GM12878 (cell line): ENCODE data around the gene TAX1BP3. TPM values are rescaled to one million over a fixed set of nuclear protein-coding genes. Genes with fewer than 3 reads are reported as not detected.

Source experiments
- ATAC-seq: fragments of 200-7000 bp; cut with Tn5 transposase; 3 replicates; pipeline ENCODE4 v1.9.1; 2020; ENCODE audit warnings: mild to moderate bottlenecking, moderate library complexity
- BruUV-seq: library from RNA; stranded (reverse); fragments of 400-500 nt; replicated peaks from 2 replicates; lab custom pipeline; 2021; lab: Mats Ljungman, UMichigan
- CTCF ChIA-PET: fragments of 300-600 bp; sonication (Branson Sonifier 250); formaldehyde crosslinking; extraction: SDS; loops from one replicate; lab custom pipeline; 2021; ENCODE audit warnings: inconsistent platforms; lab: Yijun Ruan, JAX
- POLR2A ChIA-PET: fragments of 350-600 bp; formaldehyde crosslinking; extraction: SDS; loops from one replicate; lab custom pipeline; 2021; ENCODE audit warnings: inconsistent platforms; lab: Charles Lee
- RAD21 ChIA-PET: fragments of 300-600 bp; sonication (Branson Sonifier 250); formaldehyde crosslinking; loops from one replicate; lab custom pipeline; 2023; ENCODE audit warnings: antibody characterized with exemption; ENCODE audit not compliant: unreplicated experiment; lab: Charles Lee
- SMC1A ChIA-PET: fragments of 300-600 bp; sonication (Branson Sonifier 250); formaldehyde crosslinking; loops from one replicate; lab custom pipeline; 2023; ENCODE audit not compliant: unreplicated experiment, uncharacterized antibody; lab: Charles Lee
- DNase-seq: peaks from one replicate; pipeline ENCODE4 v3.0.0-alpha.2; 2011; ENCODE audit warnings: low read depth, low spot score
- FAIRE-seq: peaks from 3 replicates; lab custom pipeline; 2011; peaks lifted over from hg19 to GRCh38; lab: Jason Lieb, UNC
- H2AFZ ChIP-seq: 2 replicates; pipeline ENCODE4 v1.6.0; 2011; ENCODE audit warnings: low read depth, low read length, control low read depth; ENCODE audit not compliant: control insufficient read depth
- H3K27ac ChIP-seq: 2 replicates; pipeline ENCODE4 v1.5.1; 2011; ENCODE audit warnings: control low read depth; ENCODE audit not compliant: control insufficient read depth, insufficient read depth
- H3K27me3 ChIP-seq, 2 experiments: replicated peaks in 1 of 2; 2 replicates each; pipeline versions ENCODE4 v1.6.0 to v1.6.1; 2011; ENCODE audit warnings: low read length in 1 of 2; ENCODE audit not compliant: control insufficient read depth in 2 of 2, insufficient read depth in 2 of 2
- H3K36me3 ChIP-seq, 2 experiments: 2 replicates each; pipeline ENCODE4 v1.5.1; 2011; ENCODE audit warnings: low read length in 1 of 2; ENCODE audit not compliant: control insufficient read depth in 2 of 2, insufficient read depth in 2 of 2
- H3K4me1 ChIP-seq: 2 replicates; pipeline ENCODE4 v1.6.1; 2011; ENCODE audit warnings: mild to moderate bottlenecking, low read length, moderate library complexity, mixed read lengths; ENCODE audit not compliant: control insufficient read depth, insufficient read depth
- H3K4me2 ChIP-seq: 2 replicates; pipeline ENCODE4 v1.6.0; 2011; ENCODE audit warnings: control low read depth; ENCODE audit not compliant: control insufficient read depth, insufficient read depth
- H3K4me3 ChIP-seq: fragments of 200-600 bp; sonication (generic); 2 replicates; pipeline ENCODE4 v1.5.1; 2016
- H3K79me2 ChIP-seq: 2 replicates; pipeline ENCODE4 v1.6.0; 2011; ENCODE audit warnings: low read length; ENCODE audit not compliant: control insufficient read depth, insufficient read depth
- H3K9ac ChIP-seq: 2 replicates; pipeline ENCODE4 v1.8.0; 2011; ENCODE audit warnings: low read length, control low read depth, mixed read lengths; ENCODE audit not compliant: control insufficient read depth, insufficient read depth
- H3K9me3 ChIP-seq: replicated peaks from 3 replicates; pipeline ENCODE4 v1.5.1; 2011; ENCODE audit warnings: mild to moderate bottlenecking, low read length; ENCODE audit not compliant: control insufficient read depth, insufficient read depth
- H4K20me1 ChIP-seq: 2 replicates; pipeline ENCODE4 v1.6.0; 2011; ENCODE audit not compliant: control insufficient read depth, insufficient read depth
- BRCA1 ChIP-seq: IDR thresholded peaks from 2 replicates; pipeline ENCODE4 v1.6.1; 2011; ENCODE audit warnings: low read depth, low read length, improper control_type of control experiment
- EGR1 ChIP-seq, 2 experiments: IDR thresholded peaks; 1 replicate in 1 of 2; 2 replicates in 1 of 2; pipeline ENCODE4 v1.6.1; 2011 to 2012; ENCODE audit warnings: low read depth in 2 of 2, low read length in 2 of 2, borderline replicate concordance in 1 of 2, mild to moderate bottlenecking in 1 of 2, moderate library complexity in 1 of 2
- HDAC6 ChIP-seq: fragments of 200-600 bp; sonication (generic); IDR thresholded peaks from one replicate; pipeline ENCODE4 v1.8.0; 2017; ENCODE audit warnings: antibody characterized with exemption; ENCODE audit not compliant: unreplicated experiment
- MEF2A ChIP-seq: IDR thresholded peaks from 2 replicates; pipeline ENCODE4 v1.6.1; 2011; ENCODE audit warnings: low read depth, mild to moderate bottlenecking, low read length, moderate library complexity; ENCODE audit not compliant: insufficient read depth
- NFXL1 ChIP-seq: fragments of 450-650 bp; IDR thresholded peaks from 2 replicates; pipeline ENCODE4 v1.6.1; 2017; ENCODE audit warnings: antibody characterized with exemption, mild to moderate bottlenecking, borderline replicate concordance
- NKRF ChIP-seq: fragments of 450-650 bp; conservative IDR thresholded peaks from 2 replicates; pipeline ENCODE4 v1.6.1; 2017; ENCODE audit warnings: mild to moderate bottlenecking, moderate library complexity
- NR2F1 ChIP-seq: fragments of 450-650 bp; conservative IDR thresholded peaks from 2 replicates; pipeline ENCODE4 v1.6.1; 2017; ENCODE audit warnings: mild to moderate bottlenecking
- POLR2A ChIP-seq: IDR thresholded peaks from 2 replicates; pipeline ENCODE4 v1.6.1; 2011; ENCODE audit warnings: low read depth, mild to moderate bottlenecking, low read length
- RCOR1 ChIP-seq: conservative IDR thresholded peaks from 2 replicates; pipeline ENCODE4 v1.6.1; 2012; ENCODE audit warnings: low read depth, low read length, improper control_type of control experiment
- RUNX3 ChIP-seq: IDR thresholded peaks from 2 replicates; pipeline ENCODE4 v1.6.1; 2012; ENCODE audit warnings: low read length, inconsistent platforms
- USF1 ChIP-seq: IDR thresholded peaks from 2 replicates; pipeline ENCODE4 v1.6.1; 2011; ENCODE audit warnings: borderline replicate concordance, low read depth, mild to moderate bottlenecking, moderate library complexity, mixed read lengths, low read length; ENCODE audit not compliant: insufficient read depth; ENCODE audit errors: extremely low read length
- ZBTB33 ChIP-seq: fragments of 450-650 bp; IDR thresholded peaks from 2 replicates; pipeline ENCODE4 v1.6.1; 2017; ENCODE audit warnings: mild to moderate bottlenecking
- ZNF687 ChIP-seq: fragments of 450-650 bp; IDR thresholded peaks from 2 replicates; pipeline ENCODE4 v1.6.1; 2017; ENCODE audit warnings: mild to moderate bottlenecking, moderate library complexity
- WGBS: methylation state at CpG from one replicate; pipeline ENCODE4 v1.1.6; 2016; ENCODE audit warnings: low lambda C conversion rate; ENCODE audit not compliant: insufficient replicate concordance, insufficient coverage; ENCODE audit errors: missing lambda C conversion rate; 5-methylcytosine and 5-hydroxymethylcytosine counted together
- in situ Hi-C: fragments of 300-500 bp; cut with MboI; formaldehyde crosslinking; loops from 9 replicates; pipeline ENCODE4 v1.14.3; 2018; ENCODE audit warnings: mixed read lengths
- intact Hi-C: fragments of 100-400 bp; cut with micrococcal nuclease; formaldehyde crosslinking; loops from one replicate; pipeline ENCODE4 v1.14.2; 2022; ENCODE audit not compliant: unreplicated experiment
- polyA plus RNA-seq, 11 experiments: library from polyadenylated mRNA; depleted of rRNA in 4 of 11; unstranded in 6 of 11; stranded (reverse) in 5 of 11; fragments of >200 nt; fragmentation: Nextera tagmentation in 4 of 11; fragmentation: Illumina TruSeq in 1 of 11; extraction: Ambion mirVana in 4 of 11; extraction: Trizol in 1 of 11; gene quantifications; 1 replicate in 1 of 11; 2 replicates in 10 of 11; pipeline versions ENCODE4 v1.2.1 to v1.2.3, GENCODE V29; 2011 to 2016; ENCODE audit warnings: inconsistent platforms in 2 of 11, missing spikeins in 2 of 11, low read depth in 1 of 11
- total RNA-seq, 4 experiments: library from RNA; depleted of rRNA in 3 of 4; stranded (reverse); fragments of >200 nt in 3 of 4; fragmentation: Illumina TruSeq in 1 of 4; extraction: Trizol in 1 of 4; gene quantifications; 2 replicates each; pipeline versions ENCODE4 v1.2.1 to v1.2.3, GENCODE V29; 2013 to 2021

The TAX1BP3 gene
- total and polyA plus RNA-seq, 10 of the 15 experiments (the other 5 are each of a cell fraction or from before 2014, with no cell fraction given) = 1.00 to 40.4 (median 15.4) TPM

GRCh38 chr17:3695723-3696411 lies 27.5 kb upstream of the TAX1BP3 start, which contains the start of gene P2RX5:
P2RX5 (minus strand) TSS chr17:3696155; CDS start chr17:3696005, 150 bp downstream.
- SMC1A ChIA-PET = interaction anchor here (0.7 to 3.4 kb wide), 6 partner anchors 11 to 36 kb away, joined by 3 to 17 read pairs (median 4); partner anchors contain the start of gene HASPIN
- BruUV-seq = no TSS peak
- under 1% methylated on average over 59 of the region's 65 CpGs for WGBS
- no peaks in the 10 kb centered on the region for H3K36me3 ChIP-seq
- no peaks in the 10 kb centered on the region for H4K20me1 ChIP-seq
- CTCF ChIA-PET = interaction anchor here (0.6 to 2.2 kb wide), 10 partner anchors 11 to 447 kb away, joined by 3 to 9 read pairs (median 4); partner anchors contain the start of genes CYB5D2 and ZZEF1
- H3K9me3 ChIP-seq = peaks cover 12% of the 10 kb centered on the region; the same call in 1 of the 3 replicates
- H3K4me2 ChIP-seq = peak within 1 kb of the TSS; percentile 88
- peak within 1 kb of the TSS; percentile 56 for H3K4me3 ChIP-seq
- RAD21 ChIA-PET = interaction anchor here (0.7 to 2.5 kb wide), 7 partner anchors 15 to 42 kb away, joined by 3 to 23 read pairs (median 3); partner anchors contain the start of gene HASPIN
- H3K9ac ChIP-seq = peak within 1 kb of the TSS; percentile 72
- intact Hi-C loops = no loop called here
- no peak for DNase-seq
- FAIRE-seq = peak; percentile 35
- peak; percentile 48 for ATAC-seq
- peaks cover 32% of the 10 kb centered on the region for H3K4me1 ChIP-seq
- POLR2A ChIA-PET = interaction anchor here (1.1 to 2.3 kb wide), 3 partner anchors 11 to 31 kb away, joined by 3 to 8 read pairs (median 4); no protein-coding TSS in a partner anchor
- peak within 1 kb of the TSS; percentile 35 for H2AFZ ChIP-seq
- in situ Hi-C loops = no loop called here
- H3K27me3 ChIP-seq = no peaks in the 10 kb centered on the region
- peaks cover 13% of the 10 kb centered on the region for H3K79me2 ChIP-seq
- peak within 1 kb of the TSS; percentile 61 for H3K27ac ChIP-seq
- peak in 1 of 2 experiments; percentile 82; a peak in 2 of 3 replicates for TF ChIP-seq EGR1 (IDR thresholded peaks at IDR 0.05; ENCODE audit: borderline replicate concordance in 1 of 2, low read depth in 2 of 2, low read length in 2 of 2)
- TF ChIP-seq NR2F1 = peak; percentile 62
- peak; percentile 53 for TF ChIP-seq NKRF
- peak; percentile 42 for TF ChIP-seq HDAC6
- TF ChIP-seq USF1 = peak; percentile 41
- TF ChIP-seq POLR2A = peak; percentile 71
- peak; percentile 64 for TF ChIP-seq ZNF687
- TF ChIP-seq RUNX3 = peak; percentile 42; the same call in 1 of the 2 replicates
- 0 out of 2 replicates have a peak, but pooled peaks have one; percentile 46 for TF ChIP-seq RCOR1
- no peak for TF ChIP-seq BRCA1
- TF ChIP-seq NFXL1 = peak; percentile 87
- no peak for TF ChIP-seq ZBTB33
- no peak for TF ChIP-seq MEF2A
